ENCODE measurements around the gene RNF44.

The RNF44 gene

GRCh38 chr5:176565760-176566288 is 28.6 kb upstream of the RNF44 start:
- Histone ChIP-seq H3K4me3 (ENCODE audit: insufficient read depth, low read length, poor library complexity, severe bottlenecking) (no peak overlapping the region), H3K27ac (ENCODE audit: low read depth, low read length) (no peak overlapping the region), H3K79me2 (ENCODE audit: insufficient read depth, low read length) (no peaks in the 10 kb centered on the region), H3K9me3 (ENCODE audit: insufficient read depth, low read length) (no peaks in the 10 kb centered on the region), H3K9ac (ENCODE audit: low read length) (no peak overlapping the region), H3K27me3 (ENCODE audit: low read length) (no peaks in the 10 kb centered on the region), H3K9me2 (replicated peaks; ENCODE audit: insufficient read depth, low read length) (no peaks in the 10 kb centered on the region), H3K36me3 (ENCODE audit: low read length) (no peaks in the 10 kb centered on the region), H3K4me2 (ENCODE audit: low read depth, low read length, poor library complexity, severe bottlenecking) (no peak overlapping the region), H4K20me1 (ENCODE audit: low read depth, low read length) (no peaks in the 10 kb centered on the region), H2AFZ (ENCODE audit: low read depth, low read length, severe bottlenecking) (no peak overlapping the region), H3F3A (ENCODE audit: insufficient read depth) (no peaks in the 10 kb centered on the region)
- TF ChIP-seq EZH2phosphoT487 (conservative IDR thresholded peaks at IDR 0.05; ENCODE audit: low read length) (no peak), CTCF (IDR thresholded peaks at IDR 0.05; ENCODE audit: insufficient read depth, low read length, poor library complexity, severe bottlenecking) (no peak)

GRCh38 chr5:176564002-176564401 is 26.8 kb upstream of the RNF44 start:
- no peaks in the 10 kb centered on the region for H3K79me2 ChIP-seq (ENCODE audit: insufficient read depth, low read length)
- H3K27me3 ChIP-seq (ENCODE audit: low read length) = no peaks in the 10 kb centered on the region
- no peak overlapping the region for H2AFZ ChIP-seq (ENCODE audit: low read depth, low read length, severe bottlenecking)
- H3K9me3 ChIP-seq (ENCODE audit: insufficient read depth, low read length) = no peaks in the 10 kb centered on the region
- H3K36me3 ChIP-seq (ENCODE audit: low read length) = no peaks in the 10 kb centered on the region
- no peaks in the 10 kb centered on the region for H3F3A ChIP-seq (ENCODE audit: insufficient read depth)
- no peak overlapping the region for H3K4me3 ChIP-seq (ENCODE audit: insufficient read depth, low read length, poor library complexity, severe bottlenecking)
- TF ChIP-seq EZH2phosphoT487 (conservative IDR thresholded peaks at IDR 0.05; ENCODE audit: low read length) (no peak), CTCF (IDR thresholded peaks at IDR 0.05; ENCODE audit: insufficient read depth, low read length, poor library complexity, severe bottlenecking) (no peak)
- no peak overlapping the region for H3K4me2 ChIP-seq (ENCODE audit: low read depth, low read length, poor library complexity, severe bottlenecking)
- H3K27ac ChIP-seq (ENCODE audit: low read depth, low read length) = no peak overlapping the region
- H3K9me2 ChIP-seq (replicated peaks; ENCODE audit: insufficient read depth, low read length) = no peaks in the 10 kb centered on the region
- H3K9ac ChIP-seq (ENCODE audit: low read length) = no peak overlapping the region
- H4K20me1 ChIP-seq (ENCODE audit: low read depth, low read length) = no peaks in the 10 kb centered on the region

- H3K9me3 ChIP-seq (ENCODE audit: insufficient read depth, low read length) = no peaks in the 10 kb centered on the region
- no peaks in the 10 kb centered on the region for H3K9me2 ChIP-seq (replicated peaks; ENCODE audit: insufficient read depth, low read length)
- no peaks in the 10 kb centered on the region for H3F3A ChIP-seq (ENCODE audit: insufficient read depth)
- H3K79me2 ChIP-seq (ENCODE audit: insufficient read depth, low read length) = no peaks in the 10 kb centered on the region
- no peaks in the 10 kb centered on the region for H3K27me3 ChIP-seq (ENCODE audit: low read length)
- TF ChIP-seq EZH2phosphoT487 (conservative IDR thresholded peaks at IDR 0.05; ENCODE audit: low read length) (no peak), CTCF (IDR thresholded peaks at IDR 0.05; ENCODE audit: insufficient read depth, low read length, poor library complexity, severe bottlenecking) (no peak)
- H4K20me1 ChIP-seq (ENCODE audit: low read depth, low read length) = no peaks in the 10 kb centered on the region
- H3K36me3 ChIP-seq (ENCODE audit: low read length) = no peaks in the 10 kb centered on the region
- H3K4me3 ChIP-seq (ENCODE audit: insufficient read depth, low read length, poor library complexity, severe bottlenecking) = no peak overlapping the region
- no peak overlapping the region for H3K9ac ChIP-seq (ENCODE audit: low read length)
- H3K27ac ChIP-seq (ENCODE audit: low read depth, low read length) = no peak overlapping the region
- H2AFZ ChIP-seq (ENCODE audit: low read depth, low read length, severe bottlenecking) = no peak overlapping the region
- no peak overlapping the region for H3K4me2 ChIP-seq (ENCODE audit: low read depth, low read length, poor library complexity, severe bottlenecking)
These were observed 25.0 kb upstream of the RNF44 start for GRCh38 chr5:176562189-176562588.

All from SU-DHL-6 (cell line).